ENCODE results near the gene YIF1B. TPM values are rescaled to one million over a fixed set of nuclear protein-coding genes. Genes with fewer than 3 reads are reported as not detected.

Gene YIF1B
- polyA plus RNA-seq, 1 donor, result 22.0 TPM

DNA sequence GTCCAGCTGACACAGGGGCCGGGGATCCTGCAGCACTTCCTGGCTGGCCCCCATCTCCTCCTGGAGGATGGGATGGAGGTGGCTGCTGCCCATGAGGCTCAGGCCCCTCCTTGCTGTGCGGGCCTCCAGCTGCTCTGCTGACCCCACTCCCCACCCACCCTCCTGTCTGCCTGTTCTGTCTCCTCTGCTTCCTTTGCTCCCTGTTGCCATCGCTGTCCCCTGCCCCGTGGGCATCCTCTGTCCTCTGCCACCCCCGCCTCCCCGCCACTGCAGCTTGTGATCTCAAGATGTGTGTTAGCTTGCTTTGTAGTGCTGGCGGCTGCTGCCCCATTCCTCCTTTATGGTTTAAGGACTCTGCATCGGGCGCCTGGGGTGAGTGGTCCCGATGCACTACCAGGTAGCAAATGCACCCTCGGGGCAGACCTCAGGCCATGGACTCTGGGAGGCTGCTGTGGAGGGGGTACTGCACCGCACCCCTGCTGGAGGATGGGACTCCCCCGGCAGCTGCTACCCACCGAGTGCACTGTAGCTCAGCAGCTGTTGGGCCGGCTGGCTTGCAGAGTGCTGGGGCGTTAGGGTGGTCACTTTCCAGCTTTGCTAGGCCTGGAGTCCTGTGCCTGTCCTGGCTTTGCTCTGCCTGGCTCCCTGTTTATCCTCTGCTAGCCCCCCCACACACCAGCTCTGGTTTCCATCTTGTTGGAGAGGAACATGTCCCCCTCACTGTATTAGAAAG is 27.5 kb downstream of the YIF1B start:
- no peak for DNase-seq
- Histone ChIP-seq H3K27ac (ENCODE audit: low read length) (no peak overlapping the region), H3K9me3 (ENCODE audit: control insufficient read depth, low read depth, low read length) (no peaks in the 10 kb centered on the region), H3K4me3 (ENCODE audit: low read length) (no peak overlapping the region), H3K36me3 (ENCODE audit: control insufficient read depth, insufficient read depth, low read length) (peaks cover 83% of the 10 kb centered on the region), H3K4me1 (ENCODE audit: control insufficient read depth, insufficient read depth, low read length) (no peaks in the 10 kb centered on the region), H3K27me3 (ENCODE audit: control insufficient read depth, insufficient read depth, low read length) (no peaks in the 10 kb centered on the region)
- no CpG with 5 or more reads among the region's 16 CpGs for whole genome bisulfite sequencing (ENCODE audit: insufficient coverage, low lambda C conversion rate)

DNA sequence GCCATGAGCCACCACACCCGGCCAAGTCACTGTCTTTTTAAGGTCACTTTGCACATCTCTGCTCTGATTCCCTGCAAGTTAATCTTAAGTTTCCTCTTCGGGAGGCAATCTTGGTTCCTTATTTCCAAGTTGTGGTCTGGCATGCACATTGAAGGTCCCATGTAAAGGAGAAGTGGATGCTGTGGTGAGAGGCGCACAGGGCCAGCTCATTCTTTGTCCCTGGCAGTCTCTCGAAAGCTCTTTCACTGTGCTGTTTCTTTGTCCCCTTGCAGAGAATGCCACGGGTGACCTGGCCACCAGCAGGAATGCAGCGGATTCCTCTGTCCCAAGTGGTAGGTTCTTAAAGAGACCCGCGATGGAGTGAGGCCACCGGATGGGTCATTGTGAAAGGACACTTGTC is 28.1 kb downstream of the YIF1B start:
- no peak overlapping the region for H3K27ac ChIP-seq (ENCODE audit: low read length)
- WGBS (ENCODE audit: insufficient coverage, low lambda C conversion rate), result no CpG with 5 or more reads among the region's 9 CpGs

DNA sequence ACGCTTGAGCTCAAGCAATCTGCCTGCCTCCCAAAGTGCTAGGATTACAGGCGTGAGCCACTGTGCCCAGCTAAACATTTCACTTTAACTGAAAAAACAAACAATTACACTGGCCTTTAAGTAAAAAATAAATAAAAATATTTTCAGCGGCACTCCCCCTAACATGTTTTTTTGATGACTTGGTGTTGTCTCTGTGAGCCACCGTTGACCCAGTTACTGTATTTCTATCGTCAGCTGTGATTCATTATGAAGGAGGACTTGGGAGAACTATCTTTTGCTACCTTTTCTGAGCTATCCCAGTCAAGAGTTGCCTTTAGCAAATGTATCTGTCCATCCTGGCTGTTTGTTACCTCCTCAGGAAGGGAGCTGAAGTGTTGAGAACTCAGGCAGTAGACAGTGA is 30.2 kb downstream of the YIF1B start:
- Histone ChIP-seq H3K4me1 (ENCODE audit: control insufficient read depth, insufficient read depth, low read length) (no peaks in the 10 kb centered on the region), H3K27me3 (ENCODE audit: control insufficient read depth, insufficient read depth, low read length) (no peaks in the 10 kb centered on the region), H3K27ac (ENCODE audit: low read length) (no peak overlapping the region), H3K9me3 (ENCODE audit: control insufficient read depth, low read depth, low read length) (no peaks in the 10 kb centered on the region), H3K36me3 (ENCODE audit: control insufficient read depth, insufficient read depth, low read length) (peaks cover 61% of the 10 kb centered on the region), H3K4me3 (ENCODE audit: low read length) (no peak overlapping the region)
- DNase-seq, result no peak
- 100% methylated on average over 2 of the region's 5 CpGs for WGBS (ENCODE audit: insufficient coverage, low lambda C conversion rate)

More for the DNA sequence above, 28.1 kb downstream of the YIF1B start:
- DNase-seq, result no peak
- no peak overlapping the region for H3K4me3 ChIP-seq (ENCODE audit: low read length)
- H3K4me1 ChIP-seq (ENCODE audit: control insufficient read depth, insufficient read depth, low read length), result no peaks in the 10 kb centered on the region
- H3K9me3 ChIP-seq (ENCODE audit: control insufficient read depth, low read depth, low read length), result no peaks in the 10 kb centered on the region
- peaks cover 79% of the 10 kb centered on the region for H3K36me3 ChIP-seq (ENCODE audit: control insufficient read depth, insufficient read depth, low read length)
- no peaks in the 10 kb centered on the region for H3K27me3 ChIP-seq (ENCODE audit: control insufficient read depth, insufficient read depth, low read length)

DNA sequence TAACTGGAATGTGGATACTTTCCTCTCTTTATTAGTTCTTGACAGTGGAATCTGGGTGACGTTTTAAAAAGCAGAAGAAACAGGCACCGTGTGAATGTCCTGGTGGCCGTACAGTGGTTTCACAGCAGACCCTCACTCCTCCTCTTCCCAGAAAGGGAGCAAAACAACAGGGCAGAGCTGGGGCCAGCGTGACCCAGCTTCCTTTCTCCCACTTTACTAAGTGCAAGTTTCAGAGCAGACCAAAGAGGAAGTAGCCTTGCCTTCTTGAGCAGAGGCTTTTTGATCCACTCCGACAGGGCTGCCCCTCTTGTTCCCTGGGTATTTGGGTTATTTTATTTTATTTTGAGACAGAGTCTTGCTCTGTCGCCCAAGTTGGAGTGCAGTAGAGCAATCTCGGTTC is 31.3 kb downstream of the YIF1B start:
- H3K4me3 ChIP-seq (ENCODE audit: low read length), result no peak overlapping the region
- H3K9me3 ChIP-seq (ENCODE audit: control insufficient read depth, low read depth, low read length), result no peaks in the 10 kb centered on the region
- H3K4me1 ChIP-seq (ENCODE audit: control insufficient read depth, insufficient read depth, low read length), result no peaks in the 10 kb centered on the region
- no CpG with 5 or more reads among the region's 7 CpGs for WGBS (ENCODE audit: insufficient coverage, low lambda C conversion rate)
- no peak overlapping the region for H3K27ac ChIP-seq (ENCODE audit: low read length)
- H3K27me3 ChIP-seq (ENCODE audit: control insufficient read depth, insufficient read depth, low read length), result no peaks in the 10 kb centered on the region
- peaks cover 56% of the 10 kb centered on the region for H3K36me3 ChIP-seq (ENCODE audit: control insufficient read depth, insufficient read depth, low read length)
- no peak for DNase-seq

DNA sequence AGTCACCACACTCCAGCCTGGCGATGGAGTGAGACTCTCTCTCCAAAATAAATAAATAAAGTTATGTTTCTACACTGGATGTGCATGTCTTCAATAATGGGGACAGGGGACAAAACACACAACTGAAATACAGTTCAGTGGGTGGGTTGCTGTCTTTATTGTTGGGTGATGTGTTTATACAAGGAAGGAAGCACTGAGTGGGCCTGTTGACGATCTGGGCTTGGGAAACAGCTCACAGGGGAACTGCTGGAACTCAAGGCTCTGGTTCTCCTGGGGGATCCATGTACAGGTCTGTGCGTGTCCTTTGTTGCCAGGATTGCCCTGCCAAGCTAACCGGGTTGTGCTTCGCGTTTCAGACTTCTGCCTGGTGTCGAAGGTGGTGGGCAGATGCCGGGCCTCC is 32.5 kb downstream of the YIF1B start:
- Histone ChIP-seq H3K27me3 (ENCODE audit: control insufficient read depth, insufficient read depth, low read length) (no peaks in the 10 kb centered on the region), H3K36me3 (ENCODE audit: control insufficient read depth, insufficient read depth, low read length) (peaks cover 47% of the 10 kb centered on the region), H3K27ac (ENCODE audit: low read length) (no peak overlapping the region), H3K9me3 (ENCODE audit: control insufficient read depth, low read depth, low read length) (no peaks in the 10 kb centered on the region), H3K4me3 (ENCODE audit: low read length) (no peak overlapping the region), H3K4me1 (ENCODE audit: control insufficient read depth, insufficient read depth, low read length) (no peaks in the 10 kb centered on the region)
- WGBS (ENCODE audit: insufficient coverage, low lambda C conversion rate), result 87% methylated on average over 3 of the region's 8 CpGs
- no peak for DNase-seq

DNA sequence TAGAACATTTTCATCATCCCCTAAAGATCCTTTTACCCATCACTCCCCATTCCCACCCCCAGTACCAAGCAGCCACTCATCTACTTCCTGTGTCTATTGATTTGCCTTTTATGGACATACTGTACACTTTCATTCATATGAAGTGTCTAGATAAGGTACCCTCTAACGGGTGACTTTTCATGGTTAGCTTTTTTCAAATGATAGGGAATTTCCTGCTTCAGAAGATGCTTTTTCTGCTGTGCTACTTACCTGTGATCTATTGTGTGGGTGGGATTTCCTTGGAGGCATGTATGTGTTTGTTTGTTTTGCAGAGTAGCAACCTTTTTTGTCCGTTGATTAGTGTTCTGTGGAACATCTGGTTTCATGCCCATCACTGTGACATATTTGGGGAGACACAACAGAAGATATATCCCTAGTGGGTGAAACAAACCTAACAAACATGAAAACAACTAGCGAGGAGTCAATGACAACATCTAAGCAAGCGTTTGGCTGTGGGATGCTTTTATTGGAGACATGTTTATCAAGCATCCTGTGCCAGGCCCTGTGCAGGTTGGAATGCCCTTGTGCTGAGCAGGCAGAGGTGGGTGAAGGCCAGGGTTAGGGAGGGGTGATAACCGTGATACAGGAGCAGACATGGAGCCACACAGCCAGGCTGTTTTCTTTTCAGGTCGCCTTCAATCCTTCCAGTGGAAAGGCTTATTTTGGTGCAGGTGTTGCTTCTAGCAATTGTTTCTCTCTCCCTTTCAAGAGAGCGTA is 33.8 kb downstream of the YIF1B start:
- Histone ChIP-seq H3K27me3 (ENCODE audit: control insufficient read depth, insufficient read depth, low read length) (no peaks in the 10 kb centered on the region), H3K27ac (ENCODE audit: low read length) (no peak overlapping the region), H3K4me1 (ENCODE audit: control insufficient read depth, insufficient read depth, low read length) (no peaks in the 10 kb centered on the region), H3K9me3 (ENCODE audit: control insufficient read depth, low read depth, low read length) (no peaks in the 10 kb centered on the region), H3K4me3 (ENCODE audit: low read length) (no peak overlapping the region), H3K36me3 (ENCODE audit: control insufficient read depth, insufficient read depth, low read length) (peaks cover 37% of the 10 kb centered on the region)
- no peak for DNase-seq
- WGBS (ENCODE audit: insufficient coverage, low lambda C conversion rate), result 83% methylated on average over 2 of the region's 7 CpGs

DNA sequence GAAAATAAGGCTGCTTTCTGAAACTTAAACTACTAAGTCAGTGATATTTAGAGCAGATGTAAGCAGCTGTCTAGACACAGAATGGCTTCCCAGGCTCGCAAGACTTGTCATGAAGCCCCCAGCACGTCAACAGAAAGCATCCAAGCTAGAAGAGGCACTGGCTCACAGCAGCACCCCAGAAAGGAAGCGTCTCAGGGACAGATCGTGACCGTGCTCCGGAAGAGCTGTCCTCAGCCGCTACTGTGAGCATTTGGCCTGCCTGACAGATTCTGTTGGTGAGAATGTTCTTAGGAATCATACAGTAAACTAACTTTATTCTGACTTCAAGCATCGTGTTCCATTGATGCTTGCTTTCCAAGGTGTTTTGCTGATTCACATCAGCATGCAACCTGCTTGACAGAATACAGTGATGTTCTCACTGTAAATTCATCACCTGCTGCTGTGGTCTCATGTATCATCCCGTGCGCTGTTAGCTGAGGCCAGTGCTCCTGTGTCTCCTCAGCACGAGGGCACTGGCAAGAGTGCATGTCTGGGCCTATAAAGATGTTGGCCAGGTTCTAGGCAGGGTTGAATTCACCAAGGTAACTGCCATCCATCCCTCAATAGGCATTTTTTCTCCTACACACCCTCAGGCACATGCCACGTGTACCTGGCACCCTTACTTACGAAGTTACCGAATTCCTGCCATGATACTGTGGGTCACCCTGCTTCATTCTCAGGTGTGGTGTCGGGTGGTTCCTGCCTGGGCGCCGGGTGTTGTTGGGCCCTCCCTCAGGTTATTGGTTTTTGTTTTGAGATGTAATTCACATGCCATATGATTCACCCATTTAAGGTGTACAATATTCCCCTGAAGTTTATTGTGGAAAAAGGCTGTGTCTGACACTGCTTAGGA is 35.5 kb downstream of the YIF1B start:
- Histone ChIP-seq H3K9me3 (ENCODE audit: control insufficient read depth, low read depth, low read length) (no peaks in the 10 kb centered on the region), H3K4me3 (ENCODE audit: low read length) (no peak overlapping the region), H3K4me1 (ENCODE audit: control insufficient read depth, insufficient read depth, low read length) (no peaks in the 10 kb centered on the region), H3K27ac (ENCODE audit: low read length) (no peak overlapping the region), H3K27me3 (ENCODE audit: control insufficient read depth, insufficient read depth, low read length) (no peaks in the 10 kb centered on the region), H3K36me3 (ENCODE audit: control insufficient read depth, insufficient read depth, low read length) (peaks cover 27% of the 10 kb centered on the region)
- WGBS (ENCODE audit: insufficient coverage, low lambda C conversion rate), result 90% methylated on average over 2 of the region's 17 CpGs
- DNase-seq, result no peak

DNA sequence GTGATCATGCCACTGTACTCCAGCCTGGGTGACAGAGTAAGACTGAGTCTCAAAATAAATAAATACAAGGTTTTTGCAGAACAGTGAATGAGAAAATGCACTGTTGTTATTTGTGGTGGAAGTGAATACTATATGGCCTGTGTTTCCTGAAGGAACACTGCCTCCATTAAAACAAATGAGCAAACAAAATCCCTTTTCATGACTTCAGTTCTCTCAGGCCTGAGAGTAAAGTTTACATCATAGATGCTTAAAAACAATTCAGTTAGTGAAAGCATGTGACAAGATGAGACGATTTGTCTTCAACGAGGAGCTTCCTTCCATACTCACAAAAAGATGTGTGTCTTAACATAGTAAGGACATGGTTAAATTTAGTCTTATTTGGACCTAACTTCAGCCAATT is 37.0 kb downstream of the YIF1B start:
- Histone ChIP-seq H3K4me3 (ENCODE audit: low read length) (no peak overlapping the region), H3K4me1 (ENCODE audit: control insufficient read depth, insufficient read depth, low read length) (peaks cover 12% of the 10 kb centered on the region), H3K36me3 (ENCODE audit: control insufficient read depth, insufficient read depth, low read length) (peaks cover 13% of the 10 kb centered on the region), H3K27ac (ENCODE audit: low read length) (no peak overlapping the region), H3K27me3 (ENCODE audit: control insufficient read depth, insufficient read depth, low read length) (no peaks in the 10 kb centered on the region), H3K9me3 (ENCODE audit: control insufficient read depth, low read depth, low read length) (no peaks in the 10 kb centered on the region)
- no peak for DNase-seq
- no CpG with 5 or more reads among the region's 2 CpGs for WGBS (ENCODE audit: insufficient coverage, low lambda C conversion rate)

DNA sequence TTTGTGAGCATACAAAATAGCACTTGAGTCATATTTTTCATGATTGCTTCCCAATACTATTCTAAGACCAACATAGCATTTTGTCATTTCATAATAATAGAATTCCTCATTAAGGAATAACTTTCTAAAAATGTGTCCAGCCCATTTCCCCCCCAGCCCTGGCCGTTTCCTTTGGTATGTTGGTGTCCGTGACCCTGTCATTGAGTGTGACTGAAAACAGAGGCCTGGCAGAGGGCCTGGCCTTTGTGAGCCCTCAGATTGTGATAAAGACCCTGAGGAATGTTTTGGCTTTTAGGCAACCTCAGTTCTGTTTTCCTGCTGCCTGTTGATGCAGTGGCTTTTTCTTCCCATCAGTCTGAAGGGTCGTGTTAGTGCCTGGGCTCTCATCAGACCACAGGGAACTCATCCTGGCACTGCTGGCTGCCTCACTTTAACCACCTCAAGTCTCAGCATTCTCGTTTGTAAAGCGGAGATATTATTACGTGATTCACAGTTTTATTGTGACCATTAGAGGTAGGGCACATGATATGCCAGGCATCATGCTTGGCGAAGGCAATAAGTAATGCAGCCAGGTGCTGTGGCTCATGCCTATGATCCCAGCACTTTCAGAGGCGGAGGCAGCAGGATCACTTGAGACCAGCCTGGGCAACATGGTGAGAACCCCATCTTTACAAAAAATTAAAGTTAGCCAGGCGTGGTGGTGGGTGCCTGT is 37.6 kb downstream of the YIF1B start:
- no peak for DNase-seq
- H3K27me3 ChIP-seq (ENCODE audit: control insufficient read depth, insufficient read depth, low read length), result no peaks in the 10 kb centered on the region
- 80% methylated on average over 1 of the region's 9 CpGs for WGBS (ENCODE audit: insufficient coverage, low lambda C conversion rate)
- no peak overlapping the region for H3K4me3 ChIP-seq (ENCODE audit: low read length)
- H3K36me3 ChIP-seq (ENCODE audit: control insufficient read depth, insufficient read depth, low read length), result peaks cover 9% of the 10 kb centered on the region
- H3K4me1 ChIP-seq (ENCODE audit: control insufficient read depth, insufficient read depth, low read length), result peaks cover 18% of the 10 kb centered on the region
- no peak overlapping the region for H3K27ac ChIP-seq (ENCODE audit: low read length)
- H3K9me3 ChIP-seq (ENCODE audit: control insufficient read depth, low read depth, low read length), result no peaks in the 10 kb centered on the region

DNA sequence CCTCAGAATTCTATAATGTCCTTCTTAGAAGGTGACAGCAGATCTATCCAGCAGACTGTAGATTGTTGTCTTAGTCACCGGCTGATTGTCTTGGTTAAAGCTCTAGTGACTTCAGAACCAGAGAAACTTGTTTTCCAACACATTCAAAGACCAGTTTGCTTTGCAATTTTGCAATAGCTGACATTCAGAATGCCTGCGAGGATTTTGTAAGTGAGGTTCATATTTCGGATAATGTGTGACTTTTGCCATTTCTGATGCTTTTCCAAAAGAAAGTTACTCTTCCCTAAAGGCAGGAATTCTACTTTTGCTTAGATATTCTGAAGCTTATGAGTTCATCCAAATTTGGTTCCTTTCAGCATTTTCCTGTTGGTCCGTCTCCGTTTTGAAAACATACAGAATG is 38.2 kb downstream of the YIF1B start:
- Histone ChIP-seq H3K9me3 (ENCODE audit: control insufficient read depth, low read depth, low read length) (no peaks in the 10 kb centered on the region), H3K27me3 (ENCODE audit: control insufficient read depth, insufficient read depth, low read length) (no peaks in the 10 kb centered on the region), H3K27ac (ENCODE audit: low read length) (no peak overlapping the region), H3K4me1 (ENCODE audit: control insufficient read depth, insufficient read depth, low read length) (peaks cover 19% of the 10 kb centered on the region), H3K4me3 (ENCODE audit: low read length) (no peak overlapping the region), H3K36me3 (ENCODE audit: control insufficient read depth, insufficient read depth, low read length) (peaks cover 7% of the 10 kb centered on the region)
- no CpG with 5 or more reads among the region's 5 CpGs for WGBS (ENCODE audit: insufficient coverage, low lambda C conversion rate)
- no peak for DNase-seq
